ENCODE measurements around the gene ENPEP.

The ENPEP gene

GRCh38 chr4:110595583-110595982 is 119.6 kb downstream of the ENPEP start:
- TF ChIP-seq, protein P1, sequence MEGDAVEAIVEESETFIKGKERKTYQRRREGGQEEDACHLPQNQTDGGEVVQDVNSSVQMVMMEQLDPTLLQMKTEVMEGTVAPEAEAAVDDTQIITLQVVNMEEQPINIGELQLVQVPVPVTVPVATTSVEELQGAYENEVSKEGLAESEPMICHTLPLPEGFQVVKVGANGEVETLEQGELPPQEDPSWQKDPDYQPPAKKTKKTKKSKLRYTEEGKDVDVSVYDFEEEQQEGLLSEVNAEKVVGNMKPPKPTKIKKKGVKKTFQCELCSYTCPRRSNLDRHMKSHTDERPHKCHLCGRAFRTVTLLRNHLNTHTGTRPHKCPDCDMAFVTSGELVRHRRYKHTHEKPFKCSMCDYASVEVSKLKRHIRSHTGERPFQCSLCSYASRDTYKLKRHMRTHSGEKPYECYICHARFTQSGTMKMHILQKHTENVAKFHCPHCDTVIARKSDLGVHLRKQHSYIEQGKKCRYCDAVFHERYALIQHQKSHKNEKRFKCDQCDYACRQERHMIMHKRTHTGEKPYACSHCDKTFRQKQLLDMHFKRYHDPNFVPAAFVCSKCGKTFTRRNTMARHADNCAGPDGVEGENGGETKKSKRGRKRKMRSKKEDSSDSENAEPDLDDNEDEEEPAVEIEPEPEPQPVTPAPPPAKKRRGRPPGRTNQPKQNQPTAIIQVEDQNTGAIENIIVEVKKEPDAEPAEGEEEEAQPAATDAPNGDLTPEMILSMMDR (conservative IDR thresholded peaks at IDR 0.05), result no peak
- H3K27ac ChIP-seq, result no peak overlapping the region

DNA sequence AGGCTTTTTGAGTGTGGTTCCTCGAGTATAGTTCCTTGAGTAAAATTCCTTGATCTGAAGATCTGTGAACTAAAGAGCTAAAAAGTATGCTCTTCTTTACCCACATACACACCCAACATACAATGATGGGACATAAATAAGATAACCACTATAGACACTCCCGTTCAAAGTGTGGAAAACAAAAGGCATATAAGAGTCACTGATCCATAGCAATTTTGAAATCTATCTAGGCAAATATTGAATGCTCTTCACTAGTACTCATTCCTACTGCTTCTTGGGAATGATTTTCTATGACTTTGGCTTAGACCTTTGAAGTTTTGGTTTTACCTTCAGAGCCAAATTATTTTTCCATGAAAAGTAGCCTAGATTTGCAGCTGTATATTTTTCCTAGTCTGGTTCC is 120.5 kb downstream of the ENPEP start:
- TF ChIP-seq, protein P1 (conservative IDR thresholded peaks at IDR 0.05), result no peak
- H3K27ac ChIP-seq, result no peak overlapping the region

DNA sequence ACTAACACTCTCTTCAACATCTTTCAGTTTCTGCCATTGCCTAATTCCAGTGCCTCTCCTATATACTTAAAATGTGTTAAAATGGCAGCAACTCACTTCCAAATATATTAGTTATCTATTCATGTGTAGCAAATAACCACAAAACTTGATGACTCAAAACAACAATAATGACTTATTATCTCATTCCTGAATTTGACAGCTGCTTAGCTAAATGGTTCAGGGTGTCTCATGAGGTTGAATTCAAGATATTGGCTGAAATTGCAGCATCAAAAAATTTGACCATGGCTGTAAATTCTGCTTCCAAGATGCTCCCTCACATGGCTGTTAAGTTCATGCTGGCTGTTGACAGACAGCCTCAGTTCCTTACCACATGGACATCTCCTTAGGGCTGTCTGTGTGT is 121.6 kb downstream of the ENPEP start:
- TF ChIP-seq, protein P1 (conservative IDR thresholded peaks at IDR 0.05), result no peak
- no peak overlapping the region for H3K27ac ChIP-seq

DNA sequence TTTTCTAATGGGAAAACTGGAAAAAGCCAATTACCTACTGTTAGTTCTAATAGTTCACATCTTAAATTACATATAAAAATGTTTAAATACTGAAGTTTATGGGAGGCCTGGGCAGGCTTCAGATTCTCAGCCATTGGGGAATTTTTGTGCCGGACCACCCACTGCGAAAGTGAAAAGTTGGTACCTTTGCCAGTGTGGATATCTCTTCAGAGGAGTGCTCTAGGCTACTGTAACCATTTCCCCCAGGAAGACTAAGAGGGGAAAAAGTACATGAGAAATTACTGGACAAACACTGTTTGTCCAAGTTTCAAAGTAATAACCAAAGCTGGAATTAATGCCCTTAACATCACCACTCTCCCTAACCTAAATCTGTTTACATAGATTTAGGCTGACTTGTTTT is 126.1 kb downstream of the ENPEP start:
- H3K27ac ChIP-seq, result no peak overlapping the region
- TF ChIP-seq, protein P1 (conservative IDR thresholded peaks at IDR 0.05), result no peak

DNA sequence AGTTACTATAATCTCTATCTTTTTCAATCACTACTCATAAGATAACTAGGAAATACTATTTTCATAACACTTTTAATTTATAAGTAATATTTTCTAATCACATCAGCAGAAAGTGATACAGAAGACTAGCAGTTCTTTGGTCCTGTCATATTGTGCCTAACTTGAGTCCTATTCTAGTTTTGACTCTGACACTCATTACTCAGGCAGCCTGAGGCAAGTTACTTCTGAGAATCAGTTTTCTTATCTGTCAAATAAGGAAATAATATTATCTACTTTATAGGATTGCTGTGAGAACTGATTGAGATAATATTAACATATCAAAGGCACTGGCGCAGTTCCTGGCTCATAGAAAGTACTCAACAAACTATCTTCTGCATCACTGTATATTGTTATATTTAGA is 129.1 kb downstream of the ENPEP start:
- no peak overlapping the region for H3K27ac ChIP-seq
- TF ChIP-seq, protein P1 (conservative IDR thresholded peaks at IDR 0.05), result no peak

- no peak overlapping the region for H3K27ac ChIP-seq
- TF ChIP-seq, protein P1 (conservative IDR thresholded peaks at IDR 0.05), result no peak
Observed at GRCh38 chr4:110609044-110609750, 133.2 kb downstream of the ENPEP start.

DNA sequence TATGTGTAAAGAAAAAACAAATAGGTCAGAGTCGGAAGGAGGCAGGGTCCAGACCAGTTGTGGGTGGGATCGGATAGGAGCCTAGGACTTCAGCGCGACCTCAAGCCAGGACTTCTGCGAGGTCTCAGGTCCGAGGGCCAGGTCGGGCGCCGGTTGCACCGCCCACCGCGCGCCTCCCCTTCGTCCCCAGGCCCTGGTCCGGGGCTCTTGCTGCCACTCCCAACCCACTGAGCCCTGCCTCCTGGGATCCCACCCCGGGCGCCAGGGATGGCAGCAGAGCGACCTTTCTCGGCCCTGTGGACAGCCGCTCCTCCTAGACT is 134.6 kb downstream of the ENPEP start:
- TF ChIP-seq, protein P1 (conservative IDR thresholded peaks at IDR 0.05), result no peak
- no peak overlapping the region for H3K27ac ChIP-seq
